Measurements from ENCODE around the gene MINDY4. TPM values are rescaled to one million over a fixed set of nuclear protein-coding genes. Genes with fewer than 3 reads are reported as not detected.

MINDY4 gene
- total and polyA plus RNA-seq, 2 of the 4 experiments (the other 2 are of a cell fraction), result 1.8 to 3.6 TPM

DNA sequence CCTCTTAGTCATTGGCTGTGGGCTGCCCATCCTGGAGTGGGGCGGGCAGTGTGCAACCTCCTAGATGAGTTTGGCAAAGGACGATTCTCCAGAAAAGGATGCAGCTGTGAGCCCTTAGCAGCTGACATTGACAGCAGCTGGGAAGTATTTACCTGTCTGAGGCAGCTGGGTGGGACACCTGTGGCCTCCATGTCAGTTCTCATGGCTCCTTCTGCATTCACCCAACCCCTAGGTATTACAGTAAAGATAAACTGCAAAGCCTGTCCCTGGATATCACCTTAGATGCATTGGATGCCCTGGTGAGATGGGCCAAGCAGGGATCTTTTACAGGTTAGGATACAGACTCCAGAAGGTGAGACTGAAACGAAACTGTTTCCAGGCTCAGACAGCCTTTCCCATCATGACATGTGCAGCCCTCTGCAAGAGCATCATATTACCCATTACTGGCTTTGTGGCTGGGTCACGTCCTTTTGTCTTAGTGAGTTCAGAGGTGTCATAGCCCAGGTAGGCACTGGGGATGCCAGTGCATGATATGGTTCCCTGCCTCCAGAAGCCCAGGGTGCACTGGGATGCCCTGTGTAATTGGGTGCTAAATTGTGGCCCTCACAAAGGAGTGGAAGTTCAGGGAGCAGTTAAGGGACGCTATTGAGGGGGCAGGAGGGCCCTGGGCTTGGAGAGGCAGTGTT lies 28.9 kb downstream of the MINDY4 start:
- in situ Hi-C loops (cut with MboI; ENCODE audit: low sequenced_read_pairs) (loop anchor here (5.0 kb wide), 3 partner anchors 177 to 937 kb away; no protein-coding TSS in a partner anchor), dilution Hi-C loops (cut with HindIII; ENCODE audit: low sequenced_read_pairs, unreplicated experiment) (no loop called here), intact Hi-C loops (cut with micrococcal nuclease) (loop anchor here (1.0 to 10.0 kb wide), 10 partner anchors 49 to 1405 kb away; no protein-coding TSS in a partner anchor)
- Histone ChIP-seq H2BK5ac (ENCODE audit: low read depth, low read length, poor library complexity, severe bottlenecking) (no peak overlapping the region), H3K27ac (ENCODE audit: insufficient read depth, low read length) (peak overlapping the region; percentile 56), H4K91ac (ENCODE audit: insufficient read depth, low read depth, low read length) (peak overlapping the region; percentile 43), H3K4ac (ENCODE audit: low read depth, low read length) (peak overlapping the region; percentile 84), H3K9ac (ENCODE audit: low read depth, low read length) (no peak overlapping the region), H2BK20ac (ENCODE audit: low read depth, low read length) (peak overlapping the region; percentile 86), H3K9me1 (ENCODE audit: insufficient read depth, low read length) (peaks cover 45% of the 10 kb centered on the region), H2BK15ac (ENCODE audit: low read depth, low read length) (peak overlapping the region; percentile 42; the same call in 2 of the 3 replicates), H3K23ac (ENCODE audit: low read depth, low read length) (peak overlapping the region; percentile 69; the same call in 1 of the 2 replicates), H2BK120ac (ENCODE audit: low read depth, low read length) (peak overlapping the region; percentile 89), H3K18ac (ENCODE audit: low read depth, low read length) (peak overlapping the region; percentile 30; the same call in 1 of the 2 replicates), H3K4me2 (ENCODE audit: low read depth, low read length) (0 out of 2 replicates have a peak overlapping the region, but pooled peaks have one; percentile 15), H3K9me3 (ENCODE audit: control insufficient read depth, insufficient read depth, low read length) (no peaks in the 10 kb centered on the region), H3K4me3 (ENCODE audit: insufficient read depth, low read depth, low read length) (no peak overlapping the region), H2AK5ac (ENCODE audit: low read depth, low read length) (peak overlapping the region; percentile 41), H3K4me1 (ENCODE audit: control insufficient read depth, insufficient read depth, low read length) (peaks cover 51% of the 10 kb centered on the region), H4K20me1 (ENCODE audit: insufficient read depth, low read length) (peaks cover 11% of the 10 kb centered on the region; the same call in 1 of the 2 replicates), H3K14ac (replicated peaks; ENCODE audit: low read depth, low read length) (peak overlapping the region; percentile 36; the same call in 1 of the 2 replicates), H3K27me3 (ENCODE audit: control insufficient read depth, insufficient read depth, low read length) (no peaks in the 10 kb centered on the region), H4K8ac (ENCODE audit: low read depth in 2 of 2, low read length in 2 of 2) (peak overlapping the region; percentile 61 to 74; a peak in 3 of 4 replicates), H4K5ac (ENCODE audit: low read depth, low read length) (peak overlapping the region; percentile 42; the same call in 1 of the 2 replicates), H3K56ac (ENCODE audit: extremely low read depth, insufficient read depth, low read length) (peak overlapping the region; percentile 8; the same call in 1 of the 2 replicates), H3K79me1 (ENCODE audit: low read depth in 1 of 2, low read length in 2 of 2) (peaks cover 4 to 33% of the 10 kb centered on the region in 2 experiments), H2AFZ (replicated peaks; ENCODE audit: low read length, poor library complexity) (peak overlapping the region; percentile 72), H3K36me3 (ENCODE audit: control insufficient read depth, insufficient read depth, low read length) (no peaks in the 10 kb centered on the region), H2AK9ac (replicated peaks; ENCODE audit: low read depth, low read length, poor library complexity) (no peak overlapping the region)
- TF ChIP-seq FOS (IDR thresholded peaks at IDR 0.05; ENCODE audit: low read depth, low read length) (no peak), RCOR1 (IDR thresholded peaks at IDR 0.05; ENCODE audit: insufficient replicate concordance, low read length) (no peak), RFX5 (IDR thresholded peaks at IDR 0.05; ENCODE audit: low read depth, low read length) (no peak), BHLHE40 (IDR thresholded peaks at IDR 0.05; ENCODE audit: low read depth, low read length) (no peak), POLR2A (IDR thresholded peaks at IDR 0.05; ENCODE audit: low read depth, low read length) (no peak), NFE2L2 (IDR thresholded peaks at IDR 0.05; ENCODE audit: low read depth, low read length) (no peak)
- TF ChIP-seq, protein P1, sequence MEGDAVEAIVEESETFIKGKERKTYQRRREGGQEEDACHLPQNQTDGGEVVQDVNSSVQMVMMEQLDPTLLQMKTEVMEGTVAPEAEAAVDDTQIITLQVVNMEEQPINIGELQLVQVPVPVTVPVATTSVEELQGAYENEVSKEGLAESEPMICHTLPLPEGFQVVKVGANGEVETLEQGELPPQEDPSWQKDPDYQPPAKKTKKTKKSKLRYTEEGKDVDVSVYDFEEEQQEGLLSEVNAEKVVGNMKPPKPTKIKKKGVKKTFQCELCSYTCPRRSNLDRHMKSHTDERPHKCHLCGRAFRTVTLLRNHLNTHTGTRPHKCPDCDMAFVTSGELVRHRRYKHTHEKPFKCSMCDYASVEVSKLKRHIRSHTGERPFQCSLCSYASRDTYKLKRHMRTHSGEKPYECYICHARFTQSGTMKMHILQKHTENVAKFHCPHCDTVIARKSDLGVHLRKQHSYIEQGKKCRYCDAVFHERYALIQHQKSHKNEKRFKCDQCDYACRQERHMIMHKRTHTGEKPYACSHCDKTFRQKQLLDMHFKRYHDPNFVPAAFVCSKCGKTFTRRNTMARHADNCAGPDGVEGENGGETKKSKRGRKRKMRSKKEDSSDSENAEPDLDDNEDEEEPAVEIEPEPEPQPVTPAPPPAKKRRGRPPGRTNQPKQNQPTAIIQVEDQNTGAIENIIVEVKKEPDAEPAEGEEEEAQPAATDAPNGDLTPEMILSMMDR (conservative IDR thresholded peaks at IDR 0.05; ENCODE audit: low read depth, low read length), result no peak
- WGBS, 2 experiments (ENCODE audit: extremely low coverage in 2 of 2, insufficient read length in 1 of 2), result no CpG with 5 or more reads among the region's 5 CpGs
- POLR2A ChIA-PET (ENCODE audit: unreplicated experiment), result interaction anchor here (0.9 kb wide), 1 partner anchor 48 kb away, joined by 3 read pairs; the partner anchor contains the start of gene INMT
- no TSS peak for BruUV-seq (replicated peaks)
- DNase-seq (no peak), ATAC-seq (ENCODE audit: low read depth) (no peak)
- CTCF ChIA-PET, result interaction anchor here (0.8 to 1.6 kb wide), 3 partner anchors 139 to 322 kb away, joined by 3 to 12 read pairs (median 4); no protein-coding TSS in a partner anchor

Data from IMR-90 (cell line).